Measurements from ENCODE around the gene GET4.

The GET4 gene

GRCh38 chr7:903921-904755 is 27.8 kb downstream of the GET4 start:
- ChIA-PET CTCF (no interaction called here), POLR2A (ENCODE audit: low non-redundant PET) (no interaction called here)
- no peak for TF ChIP-seq CTCF (conservative IDR thresholded peaks at IDR 0.05; ENCODE audit: low read depth)
- peak overlapping the region; percentile 23 for H3K27ac ChIP-seq
- DNase-seq (ENCODE audit: low spot score), result no peak

GRCh38 chr7:904847-905246 is 28.5 kb downstream of the GET4 start:
- DNase-seq (ENCODE audit: low spot score), result peak; percentile 34
- ChIA-PET CTCF (no interaction called here), POLR2A (ENCODE audit: low non-redundant PET) (no interaction called here)
- no peak for TF ChIP-seq CTCF (conservative IDR thresholded peaks at IDR 0.05; ENCODE audit: low read depth)
- H3K27ac ChIP-seq, result peak overlapping the region; percentile 23

GRCh38 chr7:906776-907157 is 30.4 kb downstream of the GET4 start:
- POLR2A ChIA-PET (ENCODE audit: low non-redundant PET), result no interaction called here
- CTCF ChIA-PET, result interaction anchor here (0.8 to 1.8 kb wide), 2 partner anchors 47 to 86 kb away, joined by 3 to 6 read pairs; partner anchors contain the start of gene ADAP1
- no peak for DNase-seq (ENCODE audit: low spot score)
- H3K27ac ChIP-seq, result peak overlapping the region; percentile 49
- no peak for TF ChIP-seq CTCF (conservative IDR thresholded peaks at IDR 0.05; ENCODE audit: low read depth)

- ChIA-PET CTCF (interaction anchor here (0.6 to 2.1 kb wide), 5 partner anchors 45 to 1427 kb away, joined by 3 to 9 read pairs (median 6); partner anchors contain the start of gene ADAP1), POLR2A (ENCODE audit: low non-redundant PET) (interaction anchor here (0.7 kb wide), 1 partner anchor 9 kb away, joined by 3 read pairs; no protein-coding TSS in a partner anchor)
- peak overlapping the region; percentile 49 for H3K27ac ChIP-seq
- no peak for TF ChIP-seq CTCF (conservative IDR thresholded peaks at IDR 0.05; ENCODE audit: low read depth)
- no peak for DNase-seq (ENCODE audit: low spot score)
Observed at GRCh38 chr7:907158-907980, 31.0 kb downstream of the GET4 start.

GRCh38 chr7:908159-908581 is 31.8 kb downstream of the GET4 start:
- no peak for DNase-seq (ENCODE audit: low spot score)
- no peak for TF ChIP-seq CTCF (conservative IDR thresholded peaks at IDR 0.05; ENCODE audit: low read depth)
- ChIA-PET CTCF (interaction anchor here (0.6 to 2.1 kb wide), 11 partner anchors 10 to 1426 kb away, joined by 3 to 9 read pairs (median 5); partner anchors contain the start of gene ADAP1), POLR2A (ENCODE audit: low non-redundant PET) (interaction anchor here (0.7 kb wide), 1 partner anchor 10 kb away, joined by 3 read pairs; no protein-coding TSS in a partner anchor)
- H3K27ac ChIP-seq, result no peak overlapping the region; the same call in 1 of the 2 replicates

Data from RWPE1 (cell line).